Left renal pelvis (tissue), 4 donors: ENCODE measurements around the gene PTRH1. TPM values are rescaled to one million over a fixed set of nuclear protein-coding genes. Genes with fewer than 3 reads are reported as not detected.

Source experiments
- DNase-seq, 4 donors: peaks; one replicate each; pipeline ENCODE4 v3.0.0-alpha.2; 2013; ENCODE audit warnings: low read depth in 4 of 4, low spot score in 3 of 4
- polyA plus RNA-seq, 4 donors: library from polyadenylated mRNA; unstranded; fragments of 120-200 nt; gene quantifications; one replicate each; pipeline ENCODE4 v1.2.1, GENCODE V29; 2013; ENCODE audit not compliant: insufficient read length in 4 of 4

PTRH1 gene
- polyA plus RNA-seq, 4 donors = 5.4 to 14.6 (median 7.9) TPM

DNA sequence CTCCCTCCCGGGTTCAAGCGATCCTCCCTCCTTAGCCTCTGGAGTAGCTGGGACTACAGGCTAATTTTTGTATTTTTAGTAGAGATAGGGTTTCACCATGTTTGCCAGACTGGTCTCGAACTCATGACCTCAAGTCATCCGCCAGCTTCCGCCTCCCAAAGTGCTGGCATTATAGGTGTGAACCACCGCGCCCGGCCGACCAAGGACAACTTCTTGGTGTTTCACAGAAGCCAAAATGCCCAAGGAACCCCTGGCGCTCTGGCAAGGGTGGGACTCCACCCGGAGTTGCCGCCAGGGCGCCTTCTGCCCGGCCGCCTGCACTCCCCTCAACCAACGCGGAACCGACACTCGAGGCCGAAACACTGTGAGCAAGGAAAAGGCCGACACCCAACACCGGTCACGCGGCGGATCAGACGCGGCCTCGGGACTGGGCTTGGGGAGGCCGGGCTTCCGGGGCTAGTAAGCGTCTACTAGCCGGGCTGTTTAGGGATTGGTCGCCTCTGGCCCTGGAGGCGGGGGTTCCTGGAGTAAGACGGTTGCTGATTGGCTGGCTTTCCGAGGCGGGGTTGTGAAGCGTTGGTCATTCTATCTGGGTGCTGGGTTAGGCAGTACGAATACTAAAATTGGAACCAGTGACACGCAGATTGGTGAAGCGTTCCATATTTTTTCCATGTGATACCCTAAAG, 16.3 kb downstream of the PTRH1 start:
- peak; percentile 84 to 91 (median 90) for DNase-seq

DNA sequence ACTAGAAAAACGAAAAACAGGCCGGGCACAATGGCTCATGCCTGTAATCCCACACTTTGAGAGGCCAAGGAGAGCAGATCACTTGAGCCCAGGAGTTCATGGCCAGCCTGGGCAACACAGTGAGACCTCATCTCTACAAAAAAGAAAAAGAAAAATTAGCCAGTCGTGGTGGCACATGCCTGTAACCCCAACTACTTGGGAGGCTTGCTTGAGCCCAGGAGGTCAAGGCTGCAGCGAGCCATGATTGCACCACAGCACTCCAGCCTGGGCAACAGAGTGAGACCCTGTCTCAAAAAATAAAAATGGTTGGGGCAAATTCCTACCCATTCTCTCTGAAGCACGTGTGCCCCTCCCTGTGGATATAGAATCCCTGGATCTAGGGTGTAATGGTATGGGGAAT, 17.1 kb downstream of the PTRH1 start:
- DNase-seq = no peak

DNA sequence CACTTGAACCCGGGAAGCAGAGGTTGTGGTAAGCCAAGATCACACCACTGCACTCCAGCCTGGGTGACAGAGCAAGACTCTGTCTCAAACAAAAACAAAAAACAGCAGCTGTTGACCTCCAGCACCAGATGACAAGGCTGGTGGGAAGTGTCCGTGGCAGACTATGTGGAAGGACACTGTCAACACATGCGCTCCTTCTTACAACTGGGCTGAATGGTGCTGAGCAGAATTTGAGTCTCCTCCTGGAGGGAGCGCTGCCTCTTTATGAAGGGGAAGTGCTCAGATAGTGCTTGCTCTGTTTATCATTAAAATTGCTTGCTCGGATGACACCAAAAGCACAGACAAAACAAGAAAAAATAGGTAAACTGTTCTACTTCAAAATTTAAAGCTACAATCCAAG, 17.9 kb downstream of the PTRH1 start:
- DNase-seq = no peak

DNA sequence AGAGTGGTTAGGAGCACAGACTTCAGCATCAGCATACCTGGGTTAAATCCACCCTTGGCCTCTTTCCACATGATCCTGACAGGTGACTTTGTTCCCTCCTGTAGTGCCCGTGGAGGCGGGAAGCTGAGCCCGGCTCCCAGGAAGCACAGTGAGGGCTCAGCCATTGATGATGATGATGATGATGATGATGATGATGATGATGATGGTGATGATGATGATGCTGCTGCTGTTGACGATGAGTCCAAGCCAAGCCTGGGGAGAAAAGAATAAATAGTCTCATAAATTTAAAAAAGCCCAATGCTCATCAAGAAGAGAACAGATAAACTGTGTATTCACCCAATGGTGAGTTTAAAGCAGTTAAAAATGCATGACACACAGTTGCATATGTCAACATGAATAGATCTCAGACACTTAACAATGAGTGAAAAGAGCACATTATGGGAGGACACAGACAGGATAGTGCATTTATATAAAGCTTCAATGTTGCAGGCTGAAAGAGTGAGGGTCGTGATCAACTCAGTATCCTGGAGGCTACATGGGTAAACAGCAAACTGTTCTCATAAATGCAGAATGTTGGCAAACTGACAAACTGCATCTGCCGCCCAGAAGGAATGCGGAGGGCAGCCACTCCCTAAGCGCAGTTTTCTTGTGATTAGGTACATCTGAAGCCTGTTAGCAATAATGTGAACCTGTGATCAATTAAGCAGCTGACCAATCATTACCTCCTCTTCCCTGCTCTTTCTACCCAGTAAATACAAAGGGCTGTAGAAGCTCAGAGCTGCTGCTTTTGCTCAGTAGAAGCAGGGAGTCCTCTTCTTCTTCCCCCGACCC, 20.4 kb downstream of the PTRH1 start:
- no peak for DNase-seq

DNA sequence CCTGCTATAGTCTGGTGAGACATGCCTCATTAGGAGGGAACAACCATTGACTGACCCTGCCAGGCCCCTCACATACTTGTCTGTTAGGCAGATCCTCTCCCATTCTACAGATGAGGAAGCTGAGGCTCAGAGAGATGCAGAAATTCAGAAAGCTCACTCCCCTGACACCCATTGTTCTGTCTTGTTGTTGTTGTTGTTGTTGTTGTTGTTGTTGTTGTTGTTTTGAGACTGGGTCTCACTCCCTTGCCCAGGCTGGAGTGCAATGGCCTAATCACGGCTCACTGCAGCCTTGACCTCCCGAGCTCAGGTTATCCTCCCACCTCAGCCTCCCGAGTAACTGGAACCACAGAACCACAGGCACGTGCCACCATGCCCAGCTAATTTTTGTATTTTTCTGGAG, 21.8 kb downstream of the PTRH1 start:
- no peak for DNase-seq

DNA sequence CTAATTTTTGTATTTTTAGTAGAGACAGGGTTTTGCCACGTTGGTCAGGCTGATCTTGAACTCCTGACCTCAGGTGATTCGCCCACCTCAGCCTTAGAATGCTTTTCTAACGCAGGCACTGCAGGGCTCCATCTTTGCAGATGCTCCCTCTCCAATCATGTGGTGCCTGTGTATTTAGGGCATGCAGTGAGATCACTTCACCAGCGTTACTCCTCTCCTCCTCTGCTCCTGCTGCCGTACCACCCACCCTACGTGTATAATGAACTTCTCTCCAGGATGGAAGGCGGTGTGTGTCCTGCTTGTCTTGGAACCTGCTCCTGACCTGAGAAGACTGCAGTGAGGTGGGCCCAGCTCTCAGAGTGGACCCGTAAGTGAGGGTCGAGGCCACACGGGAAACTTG, 22.3 kb downstream of the PTRH1 start:
- DNase-seq = no peak

DNA sequence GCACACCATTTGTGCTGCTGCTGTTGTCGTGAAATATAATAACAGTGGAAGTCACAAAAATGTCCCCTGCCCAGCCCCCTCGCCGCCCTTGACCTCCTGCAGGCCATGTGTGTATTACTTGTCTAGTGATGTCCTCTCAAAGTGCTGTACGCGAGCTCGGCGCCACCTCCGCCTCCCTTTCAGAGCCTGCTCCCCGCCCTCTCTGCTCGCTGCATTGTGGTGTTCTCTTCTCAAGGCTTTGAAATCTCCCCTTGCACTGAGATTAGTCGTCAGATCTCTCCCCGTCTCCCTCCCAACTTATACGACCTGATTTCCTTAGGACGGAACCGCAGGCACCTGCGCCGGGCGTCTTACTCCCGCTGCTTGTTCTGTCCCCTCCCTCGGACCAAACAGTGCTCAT, 23.4 kb downstream of the PTRH1 start:
- DNase-seq = no peak

DNA sequence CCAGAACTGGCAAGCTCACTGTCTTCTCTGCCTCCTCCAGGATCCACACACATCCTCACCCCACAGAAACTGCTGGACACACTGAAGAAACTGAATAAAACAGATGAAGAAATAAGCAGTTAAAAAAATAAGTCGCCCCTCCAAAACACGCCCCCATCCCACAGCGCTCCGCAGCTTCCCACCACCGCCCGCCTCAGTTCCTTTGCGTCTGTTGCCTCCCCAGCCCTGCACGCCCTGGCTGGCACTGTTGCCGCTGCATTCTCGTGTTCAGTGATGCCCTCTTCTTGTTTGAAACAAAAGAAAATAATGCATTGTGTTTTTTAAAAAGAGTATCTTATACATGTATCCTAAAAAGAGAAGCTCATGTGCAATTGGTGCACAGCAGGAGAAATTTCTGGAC, 24.7 kb downstream of the PTRH1 start:
- no peak for DNase-seq

DNA sequence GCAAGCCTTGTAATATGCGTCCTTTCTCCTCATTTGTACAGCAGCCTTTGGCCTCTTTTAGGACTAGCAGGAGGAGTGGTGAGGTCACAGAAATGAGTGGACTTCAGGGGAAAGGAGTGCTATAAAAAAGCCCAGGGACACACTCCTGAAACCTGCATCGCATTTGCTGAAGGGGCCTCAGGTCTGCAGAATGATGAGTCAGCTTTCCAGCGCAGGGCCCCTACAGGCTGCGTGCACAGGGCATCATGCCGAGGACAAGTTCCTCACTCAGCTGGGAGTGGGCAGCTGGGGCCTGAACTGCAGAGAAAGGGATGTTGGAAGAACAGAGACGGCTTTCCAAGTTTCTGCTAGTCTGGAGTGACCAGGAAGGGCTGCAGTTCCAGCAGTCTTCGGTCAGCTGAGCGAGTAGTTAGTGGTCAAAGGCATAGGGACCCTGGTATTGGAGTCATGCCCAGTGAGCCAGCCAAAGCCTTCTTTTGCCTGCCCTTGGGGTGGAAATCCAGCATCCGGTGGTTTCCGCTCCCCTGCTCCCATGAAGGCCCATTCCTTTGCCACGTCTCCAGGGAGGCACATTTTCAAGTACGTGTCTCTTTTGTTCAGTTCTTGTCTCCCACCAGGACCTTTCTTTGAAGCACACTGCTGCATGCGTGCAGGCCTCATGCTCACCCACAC, 26.0 kb downstream of the PTRH1 start:
- DNase-seq = no peak

DNA sequence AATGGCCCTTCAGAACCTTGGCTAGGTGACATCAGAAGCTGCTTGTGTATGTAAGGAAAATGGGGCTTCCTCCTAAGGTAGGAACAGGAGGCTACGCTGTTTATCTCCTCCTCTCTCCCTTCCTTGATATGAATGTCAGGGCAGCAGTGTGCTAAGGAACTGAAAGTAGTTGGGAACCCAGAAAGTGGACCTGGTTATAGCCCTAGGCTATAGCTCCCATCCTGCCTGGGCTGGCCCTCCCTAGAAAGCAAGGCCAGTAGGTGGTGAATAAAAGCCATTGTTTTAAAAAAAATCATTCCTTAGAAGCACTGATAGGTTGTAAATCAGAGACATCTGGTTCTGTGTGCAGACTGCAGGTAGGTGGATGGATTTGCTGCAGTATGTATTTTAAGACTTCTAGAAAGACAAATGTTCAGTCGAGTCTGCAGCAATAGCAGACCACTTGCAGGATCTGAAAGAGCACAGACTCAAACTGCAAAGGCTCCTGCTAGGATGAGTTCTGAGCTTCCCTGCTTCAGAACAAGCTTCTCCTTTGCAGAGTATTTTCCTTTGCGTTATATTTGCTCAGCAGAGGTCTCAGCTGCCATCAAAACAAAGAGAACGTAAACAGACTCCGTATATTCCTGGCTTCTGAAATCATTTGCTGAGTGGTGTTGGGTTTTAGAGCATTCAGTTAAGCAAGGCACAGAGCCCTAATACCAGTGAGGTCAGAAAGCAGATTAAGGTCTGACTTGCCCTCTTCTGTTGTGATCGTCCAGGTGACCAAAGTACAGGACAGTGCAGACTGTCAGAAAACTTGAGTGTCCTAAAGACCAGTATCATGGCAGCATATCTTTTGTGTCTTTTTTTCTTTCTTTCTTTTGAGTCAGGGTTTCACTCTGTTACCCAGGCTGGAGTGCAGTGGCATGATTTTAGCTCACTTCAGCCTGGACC, 28.7 kb downstream of the PTRH1 start:
- no peak for DNase-seq

DNA sequence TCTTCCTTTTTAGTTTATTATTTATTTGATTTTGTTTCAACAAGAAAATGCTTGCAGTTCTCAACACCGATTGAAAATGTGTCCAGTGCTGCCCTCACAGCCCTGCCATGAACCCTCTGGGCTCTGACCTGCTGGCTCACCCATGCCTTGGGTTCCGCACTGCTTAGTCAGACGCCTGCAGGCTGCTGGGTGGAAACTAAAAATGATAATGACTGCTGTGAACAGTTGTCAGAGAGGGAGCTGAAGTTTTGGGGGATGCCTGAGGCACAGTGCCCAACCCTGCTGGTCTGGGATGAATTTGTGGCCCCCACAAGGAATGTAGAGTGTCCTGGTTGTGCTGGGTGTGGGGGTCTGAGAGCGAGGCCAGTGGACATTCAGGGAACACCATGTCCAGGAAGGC, 30.9 kb downstream of the PTRH1 start:
- DNase-seq = no peak

DNA sequence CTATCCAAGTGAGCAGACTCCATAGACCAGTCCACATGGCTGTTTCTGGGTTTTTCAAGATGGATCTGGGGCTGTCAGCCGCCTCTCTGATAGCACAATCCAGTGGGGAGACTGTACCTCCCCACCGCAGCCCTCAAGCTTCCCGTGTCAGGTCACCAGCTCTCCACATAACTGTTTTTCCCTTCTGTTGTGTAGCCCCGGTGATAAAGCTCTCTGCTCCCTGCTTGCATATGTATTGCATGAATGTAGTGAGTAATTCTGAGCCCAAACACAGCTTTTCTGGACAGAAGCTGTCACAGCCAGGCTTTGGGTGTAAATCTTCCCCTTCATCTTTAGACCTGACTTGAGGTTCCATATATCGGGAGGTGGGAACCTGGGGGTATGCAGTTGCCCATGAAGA, 31.7 kb downstream of the PTRH1 start:
- DNase-seq = no peak

DNA sequence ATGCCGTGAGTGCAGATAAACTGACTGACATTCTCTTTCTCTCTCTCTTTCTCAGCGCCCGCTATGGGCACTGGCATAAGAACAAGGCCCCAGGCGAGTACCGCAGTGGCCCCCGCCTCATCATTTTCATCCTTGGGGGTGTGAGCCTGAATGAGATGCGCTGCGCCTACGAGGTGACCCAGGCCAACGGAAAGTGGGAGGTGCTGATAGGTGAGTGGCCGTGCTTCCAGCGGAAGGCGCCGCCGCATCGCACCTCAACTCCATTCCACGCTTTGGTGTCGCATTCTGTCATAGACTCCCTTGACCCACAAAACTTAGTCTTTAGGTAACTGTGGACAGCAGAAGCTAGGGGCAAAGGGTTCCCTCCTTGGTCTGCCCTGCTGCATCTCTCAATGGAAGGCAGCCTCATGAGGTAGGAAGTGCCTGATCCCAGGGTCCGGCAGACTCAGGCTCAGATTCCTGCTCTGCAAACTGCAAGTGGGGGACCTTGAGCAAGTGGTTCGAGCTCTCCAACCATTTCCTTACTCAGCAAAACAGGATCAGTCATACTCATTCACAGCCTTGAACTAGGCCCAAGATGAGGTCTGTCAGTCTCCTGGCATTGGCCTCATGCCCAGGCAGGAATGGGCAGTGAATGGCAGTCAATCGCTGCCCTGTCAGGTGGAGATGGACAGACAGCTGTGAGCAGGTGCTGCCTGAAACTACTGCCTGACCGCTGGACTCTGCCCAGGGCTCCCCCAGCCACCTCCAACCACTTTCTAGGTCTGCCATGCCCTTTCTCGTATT, 32.9 kb downstream of the PTRH1 start:
- no peak for DNase-seq

DNA sequence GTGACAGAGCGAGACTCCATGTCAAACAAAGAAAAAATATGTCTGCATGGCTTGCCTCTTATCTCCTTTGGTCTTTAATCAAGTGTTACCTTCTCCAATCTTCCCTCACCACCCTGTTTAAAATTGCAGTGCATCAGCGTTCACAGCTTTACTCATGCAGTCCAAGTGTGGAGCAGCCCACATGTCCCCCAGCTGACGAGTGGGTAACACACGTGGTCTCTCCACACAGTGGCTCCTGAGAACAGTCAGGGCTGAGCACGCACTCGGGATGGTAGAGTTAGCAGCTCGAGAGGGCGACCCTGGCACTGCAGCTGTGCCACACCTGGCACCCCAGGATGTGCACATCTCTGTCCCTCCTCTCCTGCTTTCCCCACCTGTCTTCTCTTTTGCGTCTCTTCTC, 34.6 kb downstream of the PTRH1 start:
- no peak for DNase-seq

DNA sequence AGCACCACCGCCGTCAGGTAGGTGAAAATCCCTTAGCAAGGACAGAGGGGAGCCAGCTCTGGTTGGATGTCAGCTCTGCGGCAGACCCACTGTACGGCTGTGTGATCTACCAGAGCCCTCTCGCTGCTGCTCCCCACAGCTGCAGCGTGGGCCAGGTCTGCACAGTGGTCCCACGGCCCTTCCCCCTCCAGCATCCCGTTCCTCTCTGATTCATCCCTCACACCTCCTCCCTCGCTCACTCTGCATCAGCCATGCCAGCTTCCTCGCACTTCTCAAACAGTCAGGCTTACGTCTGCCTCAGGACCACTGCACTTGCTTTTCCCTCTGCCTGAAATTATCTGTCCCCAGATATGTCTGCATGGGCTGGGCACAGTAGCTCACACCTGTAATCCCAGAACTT, 35.2 kb downstream of the PTRH1 start:
- DNase-seq = no peak

DNA sequence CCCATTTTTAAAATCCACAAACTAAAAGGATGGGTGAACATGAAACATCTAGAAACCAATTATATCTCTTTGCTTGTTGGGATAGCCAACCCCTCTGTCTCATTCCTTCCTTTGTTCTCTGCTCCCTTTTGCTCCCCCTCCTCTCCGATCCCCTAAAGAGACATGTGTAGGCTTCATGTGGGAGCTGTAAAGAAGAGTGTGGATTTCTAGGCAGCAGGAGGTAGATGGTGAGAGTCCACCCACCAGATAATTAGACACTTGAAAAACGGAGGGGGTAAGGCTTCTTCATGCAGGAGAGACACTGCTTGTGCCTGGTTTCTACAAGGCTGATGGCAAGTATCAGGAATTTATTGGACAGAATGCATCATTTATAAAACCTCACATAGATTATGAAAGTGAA, 36.0 kb downstream of the PTRH1 start:
- no peak for DNase-seq

DNA sequence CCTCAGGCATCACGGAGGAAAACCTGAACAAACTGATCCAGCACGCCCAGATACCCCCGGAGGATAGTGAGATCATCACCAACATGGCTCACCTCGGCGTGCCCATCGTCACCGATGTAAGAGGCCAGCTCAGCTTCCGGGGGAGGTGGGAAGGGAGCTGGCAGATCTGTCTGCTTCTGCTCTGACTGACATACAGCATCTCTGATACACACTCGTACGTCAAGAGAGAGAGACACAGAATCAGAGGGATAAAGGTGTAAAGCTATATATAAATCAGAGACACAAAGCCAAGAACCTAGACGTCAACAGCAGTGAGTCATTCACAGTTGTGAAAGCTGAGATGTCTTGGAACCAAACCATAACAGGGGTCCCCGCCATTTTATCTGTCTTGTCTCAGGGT, 38.8 kb downstream of the PTRH1 start:
- no peak for DNase-seq

DNA sequence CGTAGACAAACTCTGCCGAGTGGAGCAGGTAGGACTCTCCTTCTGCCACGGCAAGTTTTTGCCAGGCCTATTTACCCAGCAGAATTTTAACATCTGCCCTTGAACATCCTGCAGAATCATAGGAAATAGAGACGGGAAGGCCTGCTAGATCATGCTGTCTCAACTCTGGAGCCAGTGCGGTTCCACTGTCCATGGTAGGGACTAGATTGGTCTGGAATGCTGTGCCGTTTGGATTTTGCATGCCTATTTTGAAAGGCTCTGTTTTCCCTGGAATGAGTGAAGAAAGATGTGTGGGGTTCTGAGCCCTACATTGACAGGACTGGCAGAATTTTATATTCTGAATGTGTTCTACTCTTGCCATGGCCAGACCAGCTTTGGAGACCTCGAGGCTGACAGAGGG, 42.2 kb downstream of the PTRH1 start:
- DNase-seq = no peak

DNA sequence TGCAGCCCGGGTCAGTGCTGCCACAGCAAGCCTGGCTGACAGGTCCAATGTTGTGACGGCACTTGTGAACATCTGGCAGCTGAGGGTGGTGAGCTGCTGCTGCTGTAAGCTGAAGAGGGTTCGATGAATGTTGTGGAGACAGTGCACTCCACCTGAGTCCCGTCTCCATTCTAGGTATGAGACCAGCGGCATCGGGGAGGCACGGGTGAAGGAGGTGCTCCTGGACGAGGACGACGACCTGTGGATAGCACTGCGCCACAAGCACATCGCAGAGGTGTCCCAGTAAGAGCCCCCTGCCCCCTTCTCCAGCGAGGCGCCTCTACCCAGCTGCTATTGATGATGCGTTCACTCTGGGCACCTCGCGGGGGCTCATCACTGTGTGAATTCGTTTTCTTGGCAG, 47.6 kb downstream of the PTRH1 start:
- DNase-seq = no peak
